HG02884 (cell line): ENCODE measurements around the gene APOA4.

Source experiments
- ATAC-seq: cut with Tn5 transposase; IDR thresholded peaks from one replicate; pipeline ENCODE4 v1.9.1; 2021; ENCODE audit warnings: mild to moderate bottlenecking, moderate library complexity; ENCODE audit not compliant: unreplicated experiment

The APOA4 gene

GRCh38 chr11:116778556-116778955 is 44.5 kb downstream of the APOA4 start:
- no peak for ATAC-seq

DNA sequence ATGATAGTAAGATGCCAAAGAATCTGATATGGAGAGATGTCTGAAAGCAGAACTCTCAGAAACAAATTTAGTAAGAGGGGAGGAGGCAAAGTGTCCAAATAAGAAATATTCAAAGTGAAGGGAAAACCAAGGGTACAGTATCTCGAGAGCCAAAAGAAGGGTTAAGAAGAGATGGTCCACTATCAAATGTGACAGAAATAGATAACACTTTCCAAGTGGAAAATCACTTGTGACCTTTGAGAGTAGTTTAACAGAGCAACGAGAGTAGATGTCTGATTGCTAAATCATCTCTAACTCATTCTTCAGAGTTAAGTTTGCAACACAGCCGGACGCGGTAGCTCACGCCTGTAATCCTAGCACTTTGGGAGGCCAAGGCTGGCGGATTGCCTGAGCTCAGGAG is 46.0 kb downstream of the APOA4 start:
- ATAC-seq: no peak

DNA sequence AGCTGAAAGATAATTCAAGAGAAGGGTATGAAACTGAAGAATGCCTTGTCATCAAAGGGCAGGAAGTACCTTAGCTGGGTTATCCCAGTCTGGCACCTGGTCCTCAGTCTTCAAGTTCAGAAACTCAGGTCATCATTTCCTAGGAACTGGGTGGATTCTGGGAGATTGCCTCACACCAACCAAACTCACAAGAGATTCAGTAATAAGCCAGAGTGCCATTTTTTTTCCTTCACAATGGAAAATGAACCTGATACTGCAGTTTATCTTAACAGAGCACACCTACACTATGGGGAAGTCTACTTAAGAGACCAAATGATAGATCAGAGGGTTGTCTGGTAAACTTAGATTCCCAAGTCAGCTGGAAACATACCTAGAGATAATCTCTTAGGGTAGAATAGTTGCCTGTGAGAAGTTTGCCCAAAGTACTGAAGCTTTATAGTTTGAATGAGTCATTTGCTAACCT is 46.6 kb downstream of the APOA4 start:
- ATAC-seq: no peak

DNA sequence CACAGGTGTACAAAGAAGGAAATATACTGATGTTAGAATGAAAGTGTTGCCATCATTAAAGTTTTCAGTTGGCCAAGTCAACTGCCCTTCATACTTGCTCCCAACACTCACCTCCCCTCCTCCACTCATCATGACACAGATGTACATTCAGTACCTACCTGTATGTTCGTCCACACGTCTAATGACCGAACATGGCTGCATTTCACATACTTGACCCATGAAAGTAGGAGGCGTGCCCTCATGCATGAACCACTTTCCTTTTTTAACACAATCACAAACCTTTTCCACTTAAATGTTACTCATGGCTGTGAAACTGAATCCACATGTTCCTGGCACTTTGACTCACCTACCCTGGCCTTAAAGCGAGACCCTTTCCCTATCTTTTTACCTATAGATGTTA is 47.1 kb downstream of the APOA4 start:
- ATAC-seq: no peak

GRCh38 chr11:116774661-116775060 is 48.4 kb downstream of the APOA4 start:
- ATAC-seq: no peak

DNA sequence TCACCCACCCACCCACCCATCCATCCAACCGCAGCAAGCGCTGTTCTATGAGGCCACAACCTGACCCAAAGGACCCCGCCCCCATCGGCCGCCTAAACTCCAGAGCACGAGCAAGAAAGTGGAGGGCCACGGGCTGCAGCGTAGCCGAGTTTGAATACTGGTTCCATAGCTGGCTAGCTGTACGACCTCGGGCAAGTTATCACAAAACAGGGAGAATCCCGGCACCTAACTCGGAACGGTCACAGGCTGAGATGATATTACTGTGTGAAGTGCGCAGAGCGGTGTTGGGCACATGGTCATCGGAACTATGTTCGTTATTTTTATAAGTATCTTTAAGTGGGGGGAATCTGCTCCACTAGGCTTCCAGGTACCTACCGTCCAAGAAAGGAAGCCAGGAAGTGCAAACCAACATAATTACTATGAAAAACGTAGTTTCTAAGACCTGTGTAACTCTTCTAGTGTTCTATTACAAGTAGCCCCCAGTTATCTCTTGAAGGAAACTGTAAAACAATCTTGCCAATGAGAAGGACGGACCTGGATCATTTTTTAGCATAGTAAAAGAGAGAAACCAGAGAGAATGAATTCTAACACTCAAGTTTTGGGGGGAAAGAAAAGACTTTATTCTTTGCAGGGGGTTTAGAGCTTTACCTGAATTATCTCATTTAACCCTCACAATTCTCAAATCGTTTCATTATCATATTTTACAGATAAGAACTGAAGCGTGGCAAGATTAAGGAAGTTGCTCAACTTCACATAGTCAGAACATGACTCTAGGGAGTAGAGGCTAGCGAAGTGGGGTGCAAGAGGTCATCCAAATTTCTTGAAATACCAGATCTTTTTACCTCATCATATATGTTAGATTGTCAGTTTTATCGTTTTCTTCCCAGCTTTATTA is 49.7 kb downstream of the APOA4 start:
- peak; percentile 36 for ATAC-seq

GRCh38 chr11:116772443-116773202 is 50.5 kb downstream of the APOA4 start, which contains the start of gene BUD13:
Gene BUD13 (minus strand): TSS chr11:116772987. CDS start chr11:116772964, 23 bp downstream.
- peak; percentile 77 for ATAC-seq

GRCh38 chr11:116771935-116772334 is 51.2 kb downstream of the APOA4 start:
- no peak for ATAC-seq
